MG63 (cell line): ENCODE data around the gene C2orf92. TPM values are rescaled to one million over a fixed set of nuclear protein-coding genes. Genes with fewer than 3 reads are reported as not detected.

Source experiments
- DNase-seq: peaks from one replicate; pipeline ENCODE4 v3.0.0-alpha.2; 2020
- H3K27me3 ChIP-seq: fragments of 250-450 bp; sonication (Bioruptor Pico); 2 replicates; pipeline ENCODE4 v1.5.1; 2020; ENCODE audit warnings: mild to moderate bottlenecking, moderate library complexity
- H3K36me3 ChIP-seq: fragments of 250-450 bp; sonication (Bioruptor Pico); 2 replicates; pipeline ENCODE4 v1.5.1; 2020; ENCODE audit warnings: mild to moderate bottlenecking, moderate library complexity
- H3K4me3 ChIP-seq: fragments of 250-450 bp; sonication (Bioruptor Pico); 2 replicates; pipeline ENCODE4 v1.5.1; 2020; ENCODE audit warnings: mild to moderate bottlenecking, moderate library complexity
- H3K9me3 ChIP-seq: fragments of 250-450 bp; sonication (Bioruptor Pico); 2 replicates; pipeline ENCODE4 v1.5.1; 2020; ENCODE audit warnings: mild to moderate bottlenecking, moderate library complexity
- total RNA-seq: library from RNA; depleted of rRNA; stranded (reverse); fragments of >200 nt; shearing (Covaris generic); gene quantifications from 2 replicates; pipeline ENCODE4 v1.2.3, GENCODE V29; 2014; ENCODE audit warnings: low replicate concordance; rRNA removed

C2orf92 gene
- total RNA-seq, 1 experiment from 2014 or later, result not detected

DNA sequence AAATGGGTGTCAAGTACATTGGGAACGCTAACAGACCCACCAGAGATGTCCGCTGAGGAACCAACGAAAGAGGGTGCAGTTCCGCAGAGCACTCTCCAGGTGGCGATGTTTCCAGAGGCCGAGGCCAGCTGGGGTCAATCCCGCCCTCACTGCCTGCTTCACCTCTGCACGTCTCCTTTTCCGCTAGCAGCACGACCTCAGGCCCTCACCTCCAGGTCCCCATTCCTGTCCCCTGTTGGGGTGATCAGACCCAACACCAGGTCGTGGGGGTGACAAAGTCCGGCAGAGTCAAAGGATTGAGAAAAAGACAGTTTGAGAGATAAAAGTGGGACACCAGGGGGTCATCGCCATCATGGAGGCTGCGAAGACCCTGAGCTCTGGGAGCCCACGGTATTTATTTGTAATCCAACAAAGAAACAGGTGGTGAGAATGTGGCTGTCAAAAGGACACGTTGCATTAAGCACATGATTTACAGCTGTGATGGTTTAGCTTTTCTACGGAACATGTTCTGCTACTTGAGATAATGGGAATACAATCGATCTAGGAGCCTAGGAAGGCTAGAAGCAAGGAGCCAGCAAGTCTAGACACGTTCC, 71.2 kb downstream of the C2orf92 start:
- H3K4me3 ChIP-seq, result no peak overlapping the region
- H3K27me3 ChIP-seq, result no peaks in the 10 kb centered on the region
- H3K36me3 ChIP-seq, result 0 out of 2 replicates have a peak, but pooled peaks cover 3% of the 10 kb centered on the region
- no peaks in the 10 kb centered on the region for H3K9me3 ChIP-seq
- DNase-seq, result peak; percentile 32

DNA sequence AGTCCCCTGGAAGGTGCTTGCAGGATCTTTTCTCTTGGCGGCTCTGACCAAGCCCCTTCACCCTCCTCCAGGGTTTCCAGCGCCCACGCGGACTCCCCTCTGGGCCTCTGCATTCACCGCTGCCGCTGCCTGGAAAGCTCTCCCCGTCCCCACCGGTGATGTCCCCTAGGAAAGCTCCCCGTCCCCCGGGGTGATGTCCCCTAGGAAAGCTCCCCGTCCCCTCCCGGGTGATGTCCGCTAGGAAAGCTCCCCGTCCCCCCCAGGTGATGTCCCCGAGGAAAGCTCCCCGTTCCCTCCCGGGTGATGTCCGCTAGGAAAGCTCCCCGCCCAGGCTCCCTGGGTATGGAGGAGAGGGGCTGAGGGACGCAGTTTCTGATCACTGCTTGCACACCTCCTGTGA, 71.7 kb downstream of the C2orf92 start:
- Histone ChIP-seq H3K4me3 (no peak overlapping the region), H3K36me3 (0 out of 2 replicates have a peak, but pooled peaks cover 3% of the 10 kb centered on the region), H3K27me3 (no peaks in the 10 kb centered on the region), H3K9me3 (no peaks in the 10 kb centered on the region)
- no peak for DNase-seq

DNA sequence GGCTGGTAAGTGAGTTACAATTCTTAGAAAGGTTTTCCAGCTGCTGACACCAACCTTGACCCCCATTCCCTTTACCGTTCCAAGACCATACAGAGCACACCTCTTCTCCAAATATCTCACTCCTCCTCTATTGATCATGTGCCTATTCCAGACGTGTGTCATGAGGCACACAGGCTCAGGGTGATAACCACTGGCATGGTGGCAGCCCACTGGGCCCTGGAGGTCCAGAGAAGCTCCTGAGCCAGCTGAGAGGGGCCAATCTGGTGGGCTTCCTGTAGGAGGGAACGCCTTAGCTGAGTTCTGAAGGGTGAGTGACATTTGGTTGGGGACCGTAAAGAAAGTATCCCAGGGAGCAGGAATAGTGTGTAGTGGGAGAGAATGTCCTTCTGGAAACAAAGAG, 72.2 kb downstream of the C2orf92 start:
- Histone ChIP-seq H3K4me3 (no peak overlapping the region), H3K9me3 (no peaks in the 10 kb centered on the region), H3K36me3 (0 out of 2 replicates have a peak, but pooled peaks cover 3% of the 10 kb centered on the region), H3K27me3 (no peaks in the 10 kb centered on the region)
- no peak for DNase-seq

DNA sequence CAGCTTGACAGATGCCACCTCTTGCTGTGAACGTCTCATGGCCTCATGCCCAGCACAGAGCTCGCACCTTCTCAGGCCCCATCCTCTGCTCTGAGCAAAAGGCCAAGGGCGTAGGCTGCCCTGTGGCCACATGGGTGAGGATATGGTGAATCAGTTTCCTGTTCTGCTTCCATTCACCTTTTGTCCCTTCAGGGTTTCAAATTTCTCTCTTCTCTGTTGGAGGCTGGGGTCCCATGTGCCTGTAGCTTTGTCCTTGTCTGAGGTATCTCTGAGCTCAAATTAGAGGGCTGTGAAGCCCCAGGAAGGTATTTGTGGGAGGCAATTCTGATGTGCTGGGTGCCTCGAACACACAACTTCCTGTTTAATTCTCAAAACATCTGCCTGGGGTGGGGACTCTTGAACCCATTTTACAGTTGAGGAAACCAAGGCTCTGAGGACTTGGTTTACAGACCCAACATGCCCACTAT, 72.9 kb downstream of the C2orf92 start:
- Histone ChIP-seq H3K36me3 (0 out of 2 replicates have a peak, but pooled peaks cover 3% of the 10 kb centered on the region), H3K27me3 (no peaks in the 10 kb centered on the region), H3K4me3 (no peak overlapping the region), H3K9me3 (no peaks in the 10 kb centered on the region)
- no peak for DNase-seq

DNA sequence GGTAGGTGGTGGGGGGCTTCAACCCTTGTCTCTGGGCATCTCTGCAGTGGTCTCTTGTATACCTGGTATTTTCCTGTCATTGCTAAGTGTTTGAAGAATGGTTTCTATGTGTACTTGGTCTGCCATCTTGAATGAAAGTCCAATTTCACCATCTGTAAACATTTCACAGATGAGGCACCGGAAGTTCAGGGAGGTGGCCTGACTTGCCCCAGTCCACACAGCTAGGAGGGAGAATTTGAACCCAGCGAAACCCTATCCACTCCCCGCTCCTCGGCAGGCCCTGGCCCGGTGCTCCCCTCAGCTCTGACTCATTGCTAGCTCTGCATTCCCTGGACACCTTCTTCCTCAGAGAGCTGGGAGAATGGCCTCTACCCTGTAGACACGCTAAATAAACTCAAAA, 74.4 kb downstream of the C2orf92 start:
- Histone ChIP-seq H3K9me3 (no peaks in the 10 kb centered on the region), H3K36me3 (0 out of 2 replicates have a peak, but pooled peaks cover 3% of the 10 kb centered on the region), H3K4me3 (no peak overlapping the region), H3K27me3 (no peaks in the 10 kb centered on the region)
- DNase-seq, result no peak

DNA sequence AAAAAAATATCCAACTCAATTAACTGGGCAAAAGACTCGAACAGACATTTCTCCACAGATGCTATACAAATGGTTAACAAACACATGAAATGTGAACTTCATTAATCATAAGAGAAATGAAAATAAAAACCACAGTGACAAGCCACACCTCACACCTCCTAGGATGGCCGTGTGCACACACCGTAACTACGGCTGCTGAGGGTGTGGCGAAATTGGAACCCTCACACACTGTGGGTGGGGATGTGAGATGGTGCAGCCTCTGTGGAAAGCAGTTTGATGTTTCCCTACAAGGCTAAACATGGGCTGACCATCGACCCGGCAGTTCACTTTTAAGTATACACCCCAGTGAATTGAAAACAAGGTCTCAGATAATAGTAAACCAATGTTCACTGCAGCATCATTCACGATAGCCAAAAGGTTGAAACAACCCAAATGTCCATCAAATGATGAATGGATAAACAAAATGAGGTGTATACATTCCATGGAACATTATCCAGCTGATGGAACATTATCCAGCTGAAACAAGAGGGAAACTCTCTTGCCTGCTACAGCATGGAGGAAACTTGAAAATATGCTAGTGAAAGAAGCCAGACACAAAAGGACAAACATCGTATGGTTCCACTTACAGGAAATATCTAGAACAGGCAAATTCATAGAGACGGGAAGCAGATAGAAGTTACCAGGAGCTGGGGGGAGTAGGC, 76.1 kb downstream of the C2orf92 start:
- no peak for DNase-seq
- Histone ChIP-seq H3K36me3 (0 out of 2 replicates have a peak, but pooled peaks cover 3% of the 10 kb centered on the region), H3K4me3 (no peak overlapping the region), H3K27me3 (no peaks in the 10 kb centered on the region), H3K9me3 (no peaks in the 10 kb centered on the region)

DNA sequence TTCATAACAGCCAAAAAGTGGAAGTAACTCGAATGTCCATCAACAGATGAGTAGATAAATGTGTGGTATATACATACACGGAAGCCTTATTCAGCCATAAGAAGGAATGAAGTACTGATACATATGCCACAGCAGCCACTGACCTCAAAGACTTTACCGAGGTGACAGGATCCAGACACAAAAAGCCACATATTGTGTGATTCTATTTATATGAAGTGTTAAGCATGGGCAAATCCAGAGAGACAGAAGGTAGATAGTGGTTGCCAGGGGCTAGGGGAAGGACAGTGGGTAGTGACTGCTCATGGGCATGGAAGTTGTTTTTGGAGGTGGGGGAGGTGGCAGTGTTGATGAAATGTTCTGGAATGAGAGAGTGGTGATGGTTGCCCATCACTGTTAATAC, 77.8 kb downstream of the C2orf92 start:
- Histone ChIP-seq H3K27me3 (no peaks in the 10 kb centered on the region), H3K9me3 (no peaks in the 10 kb centered on the region), H3K4me3 (no peak overlapping the region), H3K36me3 (0 out of 2 replicates have a peak, but pooled peaks cover 3% of the 10 kb centered on the region)
- DNase-seq, result no peak

DNA sequence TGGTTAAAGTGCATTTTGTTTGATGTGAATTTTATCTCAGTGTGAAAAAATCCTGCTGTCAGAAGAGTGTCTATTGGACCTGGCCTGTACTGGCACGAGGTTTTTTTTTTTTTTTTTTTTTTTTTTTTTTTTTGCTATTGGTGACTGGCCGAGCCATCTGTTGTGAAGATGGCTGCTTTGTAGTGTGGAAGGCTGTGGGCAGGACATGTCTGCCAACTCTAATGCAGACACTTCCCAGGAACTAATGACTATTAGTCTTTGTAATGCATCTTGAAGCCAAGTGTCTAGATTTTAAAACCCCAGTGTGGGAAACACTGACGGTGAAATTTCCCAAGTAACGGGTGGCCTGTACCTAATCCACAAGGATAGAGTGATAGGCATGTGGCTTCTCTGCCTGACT, 78.2 kb downstream of the C2orf92 start:
- Histone ChIP-seq H3K36me3 (0 out of 2 replicates have a peak, but pooled peaks cover 3% of the 10 kb centered on the region), H3K9me3 (no peaks in the 10 kb centered on the region), H3K4me3 (no peak overlapping the region), H3K27me3 (no peaks in the 10 kb centered on the region)
- peak; percentile 25 for DNase-seq

DNA sequence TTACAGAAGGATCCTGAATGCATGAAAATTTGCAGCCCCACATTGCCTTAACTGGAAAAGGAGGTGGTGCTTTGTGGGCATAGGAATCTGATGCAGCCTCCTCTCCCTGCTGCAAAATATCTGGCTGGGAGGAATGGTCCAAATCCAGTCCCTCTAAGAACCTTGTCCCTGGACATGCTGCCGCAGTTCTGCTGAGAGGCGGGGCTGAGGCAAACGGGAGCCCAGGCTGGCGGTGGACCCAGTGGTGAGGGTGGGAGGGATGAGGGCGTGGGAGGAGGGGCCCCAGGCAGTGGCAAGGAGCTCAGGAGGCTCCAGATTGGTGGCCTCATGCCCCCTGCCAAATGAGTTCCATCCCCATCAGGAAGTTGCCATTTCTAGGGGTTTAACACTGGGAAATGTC, 80.1 kb downstream of the C2orf92 start:
- Histone ChIP-seq H3K4me3 (no peak overlapping the region), H3K9me3 (no peaks in the 10 kb centered on the region), H3K27me3 (no peaks in the 10 kb centered on the region), H3K36me3 (no peaks in the 10 kb centered on the region; the same call in 1 of the 2 replicates)
- DNase-seq, result no peak

DNA sequence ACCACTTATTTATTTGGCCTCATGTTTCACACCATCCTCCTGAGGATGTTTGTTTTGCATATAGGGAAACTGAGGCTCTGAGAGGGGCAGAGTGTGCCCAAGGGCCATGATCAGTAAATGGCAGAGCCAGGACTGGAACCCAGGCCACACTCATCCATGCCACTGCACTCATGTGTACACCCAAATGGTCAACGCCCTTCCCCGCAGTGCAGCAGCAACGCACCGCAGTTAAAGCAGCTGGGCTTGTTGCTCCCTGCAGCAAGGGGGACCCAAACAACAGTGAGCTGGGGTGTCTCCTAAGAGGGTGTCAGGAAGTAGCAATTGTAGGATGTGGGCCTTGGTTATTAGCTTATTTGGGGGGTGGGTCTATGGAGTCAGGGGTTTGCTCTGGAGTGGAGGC, 80.5 kb downstream of the C2orf92 start:
- Histone ChIP-seq H3K9me3 (no peaks in the 10 kb centered on the region), H3K4me3 (no peak overlapping the region), H3K36me3 (no peaks in the 10 kb centered on the region; the same call in 1 of the 2 replicates), H3K27me3 (no peaks in the 10 kb centered on the region)
- DNase-seq, result no peak

DNA sequence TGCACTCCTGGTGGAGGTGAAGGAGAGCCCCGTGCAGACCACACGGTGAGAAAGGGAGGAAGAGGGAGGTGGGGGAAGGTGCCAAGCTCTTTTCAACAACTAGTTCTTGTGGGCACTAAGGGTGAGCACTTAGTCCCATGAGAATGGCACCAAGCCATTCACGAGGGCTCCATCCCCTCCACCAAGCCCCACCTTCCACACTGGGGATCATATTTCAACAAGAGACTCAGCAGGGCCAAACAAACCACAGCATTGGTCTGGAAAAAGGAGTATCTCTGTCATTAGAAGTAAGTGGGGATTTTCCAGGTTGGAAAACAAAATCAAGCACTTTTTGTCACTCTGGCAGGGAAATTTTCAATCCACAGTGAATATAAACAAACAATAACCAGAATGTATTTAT, 82.2 kb downstream of the C2orf92 start:
- H3K36me3 ChIP-seq, result peaks cover 3% of the 10 kb centered on the region; the same call in 1 of the 2 replicates
- DNase-seq, result no peak
- H3K9me3 ChIP-seq, result no peaks in the 10 kb centered on the region
- no peak overlapping the region for H3K4me3 ChIP-seq
- no peaks in the 10 kb centered on the region for H3K27me3 ChIP-seq

Other genes starting within 250 kb of the C2orf92 start
- 2.9 and 14.1 TPM in 2 replicates for gene ANKRD36B, start 79.8 kb upstream of the C2orf92 start, total RNA-seq
- 151 and 541 TPM in 2 replicates for gene COX5B, start 23.7 kb upstream of the C2orf92 start, total RNA-seq
- gene ACTR1B, start 5.7 kb upstream of the C2orf92 start, total RNA-seq, result 21.4 and 37.1 TPM in 2 replicates
- 6.6 TPM in 1 of 2 replicates, not detected in the other for gene ZAP70, start 43.9 kb downstream of the C2orf92 start, total RNA-seq